Peyer's patch (tissue), 4 donors: ENCODE data around the gene TNP2.

Experiments
- POLR2A ChIP-seq, 2 donors: fragments of 450-650 bp; IDR thresholded peaks; one replicate each; pipeline ENCODE4 v1.5.1; 2017; ENCODE audit warnings: antibody characterized with exemption in 2 of 2, mild to moderate bottlenecking in 2 of 2, moderate library complexity in 2 of 2
- TF ChIP-seq, protein P1 (sequence below), 6 experiments: fragments of 450-650 bp in 4 of 6; fragments of 200-600 bp in 2 of 6; sonication (generic) in 1 of 6; IDR thresholded peaks; one replicate each; pipeline ENCODE4 v1.5.1; 2017 to 2019; ENCODE audit warnings: antibody characterized with exemption in 6 of 6, mild to moderate bottlenecking in 3 of 6, moderate library complexity in 1 of 6

GRCh38 chr16:11252482-11252931, 16.6 kb downstream of the TNP2 start:
- TF ChIP-seq, protein P1, sequence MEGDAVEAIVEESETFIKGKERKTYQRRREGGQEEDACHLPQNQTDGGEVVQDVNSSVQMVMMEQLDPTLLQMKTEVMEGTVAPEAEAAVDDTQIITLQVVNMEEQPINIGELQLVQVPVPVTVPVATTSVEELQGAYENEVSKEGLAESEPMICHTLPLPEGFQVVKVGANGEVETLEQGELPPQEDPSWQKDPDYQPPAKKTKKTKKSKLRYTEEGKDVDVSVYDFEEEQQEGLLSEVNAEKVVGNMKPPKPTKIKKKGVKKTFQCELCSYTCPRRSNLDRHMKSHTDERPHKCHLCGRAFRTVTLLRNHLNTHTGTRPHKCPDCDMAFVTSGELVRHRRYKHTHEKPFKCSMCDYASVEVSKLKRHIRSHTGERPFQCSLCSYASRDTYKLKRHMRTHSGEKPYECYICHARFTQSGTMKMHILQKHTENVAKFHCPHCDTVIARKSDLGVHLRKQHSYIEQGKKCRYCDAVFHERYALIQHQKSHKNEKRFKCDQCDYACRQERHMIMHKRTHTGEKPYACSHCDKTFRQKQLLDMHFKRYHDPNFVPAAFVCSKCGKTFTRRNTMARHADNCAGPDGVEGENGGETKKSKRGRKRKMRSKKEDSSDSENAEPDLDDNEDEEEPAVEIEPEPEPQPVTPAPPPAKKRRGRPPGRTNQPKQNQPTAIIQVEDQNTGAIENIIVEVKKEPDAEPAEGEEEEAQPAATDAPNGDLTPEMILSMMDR (IDR thresholded peaks at IDR 0.05): no peak
- TF ChIP-seq POLR2A (IDR thresholded peaks at IDR 0.05): peak in 1 of 2 donors; percentile 1
